ENCODE results near the gene CORO2A.

The CORO2A gene

GRCh38 chr9:98144631-98145030 lies 47.8 kb downstream of the CORO2A start:
- H3K4me3 ChIP-seq (ENCODE audit: low read depth, low read length), result no peak overlapping the region
- DNase-seq (ENCODE audit: low read depth), result no peak
- TF ChIP-seq, protein P1, sequence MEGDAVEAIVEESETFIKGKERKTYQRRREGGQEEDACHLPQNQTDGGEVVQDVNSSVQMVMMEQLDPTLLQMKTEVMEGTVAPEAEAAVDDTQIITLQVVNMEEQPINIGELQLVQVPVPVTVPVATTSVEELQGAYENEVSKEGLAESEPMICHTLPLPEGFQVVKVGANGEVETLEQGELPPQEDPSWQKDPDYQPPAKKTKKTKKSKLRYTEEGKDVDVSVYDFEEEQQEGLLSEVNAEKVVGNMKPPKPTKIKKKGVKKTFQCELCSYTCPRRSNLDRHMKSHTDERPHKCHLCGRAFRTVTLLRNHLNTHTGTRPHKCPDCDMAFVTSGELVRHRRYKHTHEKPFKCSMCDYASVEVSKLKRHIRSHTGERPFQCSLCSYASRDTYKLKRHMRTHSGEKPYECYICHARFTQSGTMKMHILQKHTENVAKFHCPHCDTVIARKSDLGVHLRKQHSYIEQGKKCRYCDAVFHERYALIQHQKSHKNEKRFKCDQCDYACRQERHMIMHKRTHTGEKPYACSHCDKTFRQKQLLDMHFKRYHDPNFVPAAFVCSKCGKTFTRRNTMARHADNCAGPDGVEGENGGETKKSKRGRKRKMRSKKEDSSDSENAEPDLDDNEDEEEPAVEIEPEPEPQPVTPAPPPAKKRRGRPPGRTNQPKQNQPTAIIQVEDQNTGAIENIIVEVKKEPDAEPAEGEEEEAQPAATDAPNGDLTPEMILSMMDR (conservative IDR thresholded peaks at IDR 0.05; ENCODE audit: low read depth, low read length), result no peak

DNA sequence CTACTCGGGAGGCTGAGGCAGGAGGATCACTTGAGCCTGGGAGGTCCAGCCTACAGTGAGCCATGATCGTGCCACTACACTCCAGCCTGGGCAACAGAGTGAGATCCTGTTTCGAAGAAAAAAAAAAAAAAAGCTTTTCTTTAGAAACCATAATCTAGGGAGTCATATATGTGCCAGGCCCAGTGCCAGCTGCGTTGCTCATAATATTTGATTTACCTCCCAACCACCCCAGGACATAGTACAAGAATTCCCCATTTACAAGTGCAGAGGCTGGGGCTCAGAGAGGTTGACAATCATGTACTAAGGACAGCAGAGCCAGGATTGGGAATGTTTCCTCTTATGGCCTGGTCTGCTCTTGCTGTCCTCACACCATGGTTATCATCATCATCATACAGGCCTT lies 48.4 kb downstream of the CORO2A start:
- TF ChIP-seq, protein P1 (conservative IDR thresholded peaks at IDR 0.05; ENCODE audit: low read depth, low read length), result no peak
- DNase-seq (ENCODE audit: low read depth), result no peak
- H3K4me3 ChIP-seq (ENCODE audit: low read depth, low read length), result no peak overlapping the region

- TF ChIP-seq, protein P1 (conservative IDR thresholded peaks at IDR 0.05; ENCODE audit: low read depth, low read length), result no peak
- H3K4me3 ChIP-seq (ENCODE audit: low read depth, low read length), result no peak overlapping the region
- no peak for DNase-seq (ENCODE audit: low read depth)
These were observed 49.4 kb downstream of the CORO2A start for GRCh38 chr9:98142925-98143481.

DNA sequence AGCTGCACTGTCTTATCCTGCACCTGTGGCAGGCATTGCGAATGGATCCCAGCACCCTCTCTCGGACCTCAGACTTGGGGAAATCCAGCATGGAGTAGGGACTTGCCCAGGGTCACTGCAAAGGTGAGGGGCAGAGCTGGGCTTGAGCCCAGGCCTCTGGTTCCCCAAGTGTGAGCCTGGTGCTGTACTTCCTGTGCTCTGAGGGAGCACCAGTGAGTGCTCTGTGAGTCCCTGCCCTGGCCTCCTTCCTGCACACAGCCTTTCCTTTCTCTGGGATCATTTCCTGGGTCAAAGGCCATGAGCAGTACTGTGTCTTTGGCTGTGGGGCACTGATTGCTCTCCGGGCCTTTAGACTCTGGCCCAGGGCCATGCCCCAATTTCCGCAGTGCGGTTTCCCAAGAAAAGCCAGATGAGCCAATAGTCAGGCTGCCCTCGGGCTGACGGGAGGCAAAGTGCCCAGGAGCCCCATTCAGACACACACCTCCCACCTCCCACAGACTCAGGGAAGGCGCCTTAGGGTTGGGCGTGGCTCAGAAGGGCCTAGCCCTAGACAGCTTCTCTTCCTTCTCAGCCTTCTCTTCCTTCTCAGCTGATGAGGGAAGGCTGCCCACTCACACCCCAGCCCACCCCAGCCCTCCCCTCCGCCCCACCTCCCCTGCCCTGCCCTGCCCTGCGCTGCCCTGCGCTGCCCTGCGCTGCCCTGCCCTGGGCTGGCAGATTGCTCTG lies 50.1 kb downstream of the CORO2A start:
- DNase-seq (ENCODE audit: low read depth), result no peak
- H3K4me3 ChIP-seq (ENCODE audit: low read depth, low read length), result no peak overlapping the region
- TF ChIP-seq, protein P1 (conservative IDR thresholded peaks at IDR 0.05; ENCODE audit: low read depth, low read length), result no peak

DNA sequence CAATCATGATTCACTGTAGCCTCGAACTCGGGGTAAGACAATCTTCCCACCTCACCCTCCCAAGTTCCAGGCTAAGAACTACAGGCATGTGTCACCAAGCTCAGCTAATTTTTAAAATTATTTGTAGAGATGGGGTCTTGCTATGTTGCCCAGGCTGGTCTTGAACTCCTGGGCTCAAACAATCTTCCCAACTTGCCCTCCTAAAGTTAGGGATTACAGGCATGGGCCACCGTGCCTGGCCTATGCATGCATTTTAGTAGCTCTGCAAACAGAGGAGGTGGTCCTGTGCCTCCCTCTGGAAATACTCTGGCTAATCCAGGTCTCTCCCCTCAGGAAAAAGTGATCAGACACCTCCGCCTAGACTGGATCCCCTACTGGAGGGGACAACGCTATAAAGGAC lies 51.9 kb downstream of the CORO2A start:
- no peak overlapping the region for H3K4me3 ChIP-seq (ENCODE audit: low read depth, low read length)
- TF ChIP-seq, protein P1 (conservative IDR thresholded peaks at IDR 0.05; ENCODE audit: low read depth, low read length), result no peak
- DNase-seq (ENCODE audit: low read depth), result no peak

GRCh38 chr9:98136489-98136888 lies 55.9 kb downstream of the CORO2A start:
- TF ChIP-seq, protein P1 (conservative IDR thresholded peaks at IDR 0.05; ENCODE audit: low read depth, low read length), result no peak
- DNase-seq (ENCODE audit: low read depth), result no peak
- no peak overlapping the region for H3K4me3 ChIP-seq (ENCODE audit: low read depth, low read length)

- DNase-seq (ENCODE audit: low read depth), result no peak
- H3K4me3 ChIP-seq (ENCODE audit: low read depth, low read length), result no peak overlapping the region
- TF ChIP-seq, protein P1 (conservative IDR thresholded peaks at IDR 0.05; ENCODE audit: low read depth, low read length), result no peak
These were observed 56.5 kb downstream of the CORO2A start for GRCh38 chr9:98135938-98136337.

All from choroid plexus epithelial cell (primary cell).